GM23338 (cell line): ENCODE measurements around the gene MTURN. TPM values are rescaled to one million over a fixed set of nuclear protein-coding genes. Genes with fewer than 3 reads are reported as not detected.

Experiments
- ATAC-seq: fragments of 200-7000 bp; cut with Tn5 transposase; 3 replicates; pipeline ENCODE4 v1.9.1; 2020
- DNase-seq: peaks from one replicate; pipeline ENCODE4 v3.0.0-alpha.2; 2015; ENCODE audit warnings: low spot score
- H2AFZ ChIP-seq: fragments of 200-600 bp; sonication (generic); 2 replicates; pipeline ENCODE4 v1.8.0; 2016; ENCODE audit warnings: antibody characterized with exemption, mild to moderate bottlenecking, moderate library complexity
- H3F3A ChIP-seq: fragments of 200-600 bp; sonication (generic); replicated peaks from 2 replicates; pipeline ENCODE4 v1.8.0; 2017; ENCODE audit warnings: antibody characterized with exemption, mixed run types, low read depth
- H3K27ac ChIP-seq: fragments of 200-600 bp; sonication (generic); 2 replicates; pipeline ENCODE4 v1.6.1; 2016; ENCODE audit warnings: low read depth
- H3K27me3 ChIP-seq: fragments of 200-600 bp; sonication (generic); 2 replicates; pipeline ENCODE4 v1.8.0; 2016; ENCODE audit warnings: mild to moderate bottlenecking, mixed run types, moderate library complexity; ENCODE audit not compliant: insufficient read depth
- H3K36me3 ChIP-seq: fragments of 200-600 bp; sonication (generic); 2 replicates; pipeline ENCODE4 v1.8.0; 2016; ENCODE audit warnings: mild to moderate bottlenecking; ENCODE audit not compliant: insufficient read depth
- H3K4me1 ChIP-seq: fragments of 200-600 bp; sonication (generic); 2 replicates; pipeline ENCODE4 v1.8.0; 2016; ENCODE audit warnings: mild to moderate bottlenecking, moderate library complexity; ENCODE audit not compliant: insufficient read depth
- H3K4me2 ChIP-seq: fragments of 200-600 bp; sonication (generic); 2 replicates; pipeline ENCODE4 v1.7.1; 2017; ENCODE audit warnings: mixed run types
- H3K4me3 ChIP-seq: fragments of 200-600 bp; sonication (generic); 2 replicates; pipeline ENCODE4 v1.6.1; 2016; ENCODE audit warnings: mixed run types
- H3K79me2 ChIP-seq: fragments of 200-600 bp; sonication (generic); replicated peaks from 2 replicates; pipeline ENCODE4 v1.8.0; 2017; ENCODE audit warnings: mild to moderate bottlenecking; ENCODE audit not compliant: insufficient read depth
- H3K9me2 ChIP-seq: fragments of 200-600 bp; sonication (generic); 2 replicates; pipeline ENCODE4 v1.8.0; 2017; ENCODE audit not compliant: insufficient read depth
- H4K20me1 ChIP-seq: fragments of 200-600 bp; sonication (generic); replicated peaks from 2 replicates; pipeline ENCODE4 v1.8.0; 2017; ENCODE audit warnings: mild to moderate bottlenecking; ENCODE audit not compliant: insufficient read depth
- H3K27ac Mint-ChIP-seq: 2 replicates; pipeline ENCODE4 v1.8.0; 2020; ENCODE audit warnings: inconsistent platforms, mild to moderate bottlenecking, moderate library complexity, mixed read lengths
- H3K27me3 Mint-ChIP-seq: 3 replicates; pipeline ENCODE4 v1.8.0; 2022; ENCODE audit warnings: low read depth, mild to moderate bottlenecking, moderate library complexity, mixed read lengths, inconsistent platforms; ENCODE audit not compliant: insufficient read depth, poor library complexity
- H3K36me3 Mint-ChIP-seq: 3 replicates; pipeline ENCODE4 v1.8.0; 2021; ENCODE audit warnings: low read depth, mild to moderate bottlenecking, inconsistent platforms, moderate library complexity, mixed read lengths
- H3K4me1 Mint-ChIP-seq: 3 replicates; pipeline ENCODE4 v1.8.0; 2020; ENCODE audit warnings: mild to moderate bottlenecking, inconsistent platforms, mixed read lengths
- H3K4me3 Mint-ChIP-seq: 3 replicates; pipeline ENCODE4 v1.8.0; 2021; ENCODE audit warnings: moderate library complexity, mild to moderate bottlenecking, inconsistent platforms, mixed read lengths
- H3K9me3 Mint-ChIP-seq: 3 replicates; pipeline ENCODE4 v1.8.0; 2020; ENCODE audit warnings: moderate library complexity, mild to moderate bottlenecking, inconsistent platforms, mixed read lengths
- EZH2 ChIP-seq: fragments of 200-600 bp; sonication (generic); IDR thresholded peaks from one replicate; pipeline ENCODE4 v1.8.0; 2017; ENCODE audit warnings: antibody characterized with exemption, mild to moderate bottlenecking, low read depth; ENCODE audit not compliant: unreplicated experiment
- EZH2phosphoT487 ChIP-seq: fragments of 200-600 bp; sonication (generic); IDR thresholded peaks from one replicate; pipeline ENCODE4 v1.8.1; 2018; ENCODE audit warnings: antibody characterized with exemption; ENCODE audit not compliant: unreplicated experiment
- JUNB ChIP-seq: IDR thresholded peaks from one replicate; pipeline ENCODE4 v1.6.1; 2016; ENCODE audit warnings: antibody characterized with exemption; ENCODE audit not compliant: unreplicated experiment
- NANOG ChIP-seq: IDR thresholded peaks from 2 replicates; pipeline ENCODE4 v1.6.1; 2016; ENCODE audit warnings: antibody characterized with exemption, borderline replicate concordance
- POLR2AphosphoS5 ChIP-seq: IDR thresholded peaks from 2 replicates; pipeline ENCODE4 v1.6.1; 2016; ENCODE audit warnings: antibody characterized with exemption, low read depth
- STAT1 ChIP-seq: IDR thresholded peaks from one replicate; pipeline ENCODE4 v1.6.1; 2016; ENCODE audit warnings: antibody characterized with exemption; ENCODE audit not compliant: unreplicated experiment
- ZNF331 ChIP-seq: fragments of 250-450 bp; sonication (Bioruptor Pico); IDR thresholded peaks from 2 replicates; pipeline ENCODE4 v1.5.0; 2020; ENCODE audit warnings: low read depth, mild to moderate bottlenecking, moderate library complexity
- polyA plus RNA-seq: library from polyadenylated mRNA; unstranded; fragments of >200 nt; fragmentation: Nextera tagmentation; extraction: Ambion mirVana; gene quantifications from 2 replicates; pipeline ENCODE4 v1.2.1, GENCODE V29; 2016
- total RNA-seq: library from RNA; depleted of rRNA; stranded (reverse); fragments of >200 nt; shearing (Covaris generic); gene quantifications from 2 replicates; pipeline ENCODE4 v1.2.3, GENCODE V29; 2014
- TF ChIP-seq, protein P1 (sequence below): fragments of 250-450 bp; sonication (Bioruptor Pico); IDR thresholded peaks from 2 replicates; pipeline ENCODE4 v1.5.0; 2020; ENCODE audit warnings: mild to moderate bottlenecking, moderate library complexity
- TF ChIP-seq, protein P2 (sequence below): IDR thresholded peaks from 2 replicates; pipeline ENCODE4 v1.6.1; 2016; ENCODE audit warnings: antibody characterized with exemption
- TF ChIP-seq, protein P3 (sequence below), 2 experiments: fragments of 200-600 bp in 1 of 2; sonication (generic) in 1 of 2; conservative IDR thresholded peaks; 2 replicates each; pipeline versions ENCODE4 v1.5.1 to v1.6.1; 2016 to 2017; ENCODE audit warnings: antibody characterized with exemption in 2 of 2, low read depth in 2 of 2, mild to moderate bottlenecking in 2 of 2, moderate library complexity in 1 of 2

Gene MTURN
- total and polyA plus RNA-seq, 2 experiments from 2014 or later = 3.1 to 8.7 TPM

DNA sequence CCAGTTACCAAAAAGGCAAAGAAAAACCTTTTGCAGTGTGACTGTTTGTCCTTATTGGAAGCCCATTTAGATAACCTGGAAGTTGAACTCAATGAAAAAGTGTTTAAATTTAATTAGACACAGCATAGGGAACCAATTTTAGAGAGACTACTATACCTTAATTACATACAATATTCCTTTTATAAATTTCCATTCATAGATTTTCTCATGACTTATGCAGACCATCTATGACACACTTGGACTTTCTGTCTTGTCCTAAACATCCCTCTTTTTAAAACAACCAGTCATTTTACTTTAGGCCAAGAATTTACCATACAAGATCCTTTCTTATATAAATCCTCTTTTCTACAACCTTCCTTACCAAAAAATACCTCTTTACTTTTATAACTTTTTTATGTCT, 61.6 kb downstream of the MTURN start:
- Histone ChIP-seq H3K4me2 (no peak overlapping the region), H4K20me1 (no peaks in the 10 kb centered on the region), H3K36me3 (no peaks in the 10 kb centered on the region), H3K27ac (no peak overlapping the region), H3K79me2 (no peaks in the 10 kb centered on the region), H3K4me3 (no peak overlapping the region), H3K4me1 (no peaks in the 10 kb centered on the region), H3K9me2 (no peaks in the 10 kb centered on the region), H3K27me3 (no peaks in the 10 kb centered on the region), H3F3A (no peaks in the 10 kb centered on the region), H2AFZ (no peak overlapping the region)
- Mint-ChIP-seq H3K4me1 (no peaks in the 10 kb centered on the region), H3K36me3 (peaks cover 48% of the 10 kb centered on the region), H3K27me3 (peaks cover 8% of the 10 kb centered on the region), H3K4me3 (no peak overlapping the region), H3K27ac (no peak overlapping the region), H3K9me3 (peaks cover 62% of the 10 kb centered on the region)
- no peak for ATAC-seq
- DNase-seq = peak; percentile 28
- TF ChIP-seq ZNF331 (CRISPR knock-in tag) = no peak

DNA sequence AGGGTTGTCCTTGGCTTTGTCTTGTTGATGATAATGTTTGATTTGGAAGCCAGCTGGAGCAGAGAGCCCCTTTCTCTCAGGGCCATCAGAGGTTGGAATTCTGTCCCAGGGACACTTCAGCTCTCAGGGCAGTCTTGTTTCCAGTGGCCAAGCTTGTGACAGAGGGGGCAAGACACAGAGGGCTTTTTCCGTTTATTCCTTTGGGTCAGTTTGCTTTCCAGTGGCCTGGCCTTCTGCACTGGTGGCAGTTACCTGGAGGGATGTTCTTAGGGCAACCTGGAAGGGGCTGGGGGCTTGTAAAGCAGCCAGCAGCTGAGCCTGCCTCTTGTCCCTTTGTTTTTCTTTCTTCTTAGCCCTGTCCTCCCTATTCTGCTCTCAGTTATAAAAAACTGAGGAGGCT, 62.7 kb downstream of the MTURN start:
- peaks cover 57% of the 10 kb centered on the region for H3K9me3 Mint-ChIP-seq
- H3K4me3 Mint-ChIP-seq = no peak overlapping the region
- peaks cover 8% of the 10 kb centered on the region for H3K27me3 Mint-ChIP-seq
- TF ChIP-seq ZNF331 (CRISPR knock-in tag) (no peak), POLR2AphosphoS5 (no peak), NANOG (no peak), STAT1 (no peak), EZH2 (no peak), JUNB (no peak), EZH2phosphoT487 (no peak)
- TF ChIP-seq, protein P1, sequence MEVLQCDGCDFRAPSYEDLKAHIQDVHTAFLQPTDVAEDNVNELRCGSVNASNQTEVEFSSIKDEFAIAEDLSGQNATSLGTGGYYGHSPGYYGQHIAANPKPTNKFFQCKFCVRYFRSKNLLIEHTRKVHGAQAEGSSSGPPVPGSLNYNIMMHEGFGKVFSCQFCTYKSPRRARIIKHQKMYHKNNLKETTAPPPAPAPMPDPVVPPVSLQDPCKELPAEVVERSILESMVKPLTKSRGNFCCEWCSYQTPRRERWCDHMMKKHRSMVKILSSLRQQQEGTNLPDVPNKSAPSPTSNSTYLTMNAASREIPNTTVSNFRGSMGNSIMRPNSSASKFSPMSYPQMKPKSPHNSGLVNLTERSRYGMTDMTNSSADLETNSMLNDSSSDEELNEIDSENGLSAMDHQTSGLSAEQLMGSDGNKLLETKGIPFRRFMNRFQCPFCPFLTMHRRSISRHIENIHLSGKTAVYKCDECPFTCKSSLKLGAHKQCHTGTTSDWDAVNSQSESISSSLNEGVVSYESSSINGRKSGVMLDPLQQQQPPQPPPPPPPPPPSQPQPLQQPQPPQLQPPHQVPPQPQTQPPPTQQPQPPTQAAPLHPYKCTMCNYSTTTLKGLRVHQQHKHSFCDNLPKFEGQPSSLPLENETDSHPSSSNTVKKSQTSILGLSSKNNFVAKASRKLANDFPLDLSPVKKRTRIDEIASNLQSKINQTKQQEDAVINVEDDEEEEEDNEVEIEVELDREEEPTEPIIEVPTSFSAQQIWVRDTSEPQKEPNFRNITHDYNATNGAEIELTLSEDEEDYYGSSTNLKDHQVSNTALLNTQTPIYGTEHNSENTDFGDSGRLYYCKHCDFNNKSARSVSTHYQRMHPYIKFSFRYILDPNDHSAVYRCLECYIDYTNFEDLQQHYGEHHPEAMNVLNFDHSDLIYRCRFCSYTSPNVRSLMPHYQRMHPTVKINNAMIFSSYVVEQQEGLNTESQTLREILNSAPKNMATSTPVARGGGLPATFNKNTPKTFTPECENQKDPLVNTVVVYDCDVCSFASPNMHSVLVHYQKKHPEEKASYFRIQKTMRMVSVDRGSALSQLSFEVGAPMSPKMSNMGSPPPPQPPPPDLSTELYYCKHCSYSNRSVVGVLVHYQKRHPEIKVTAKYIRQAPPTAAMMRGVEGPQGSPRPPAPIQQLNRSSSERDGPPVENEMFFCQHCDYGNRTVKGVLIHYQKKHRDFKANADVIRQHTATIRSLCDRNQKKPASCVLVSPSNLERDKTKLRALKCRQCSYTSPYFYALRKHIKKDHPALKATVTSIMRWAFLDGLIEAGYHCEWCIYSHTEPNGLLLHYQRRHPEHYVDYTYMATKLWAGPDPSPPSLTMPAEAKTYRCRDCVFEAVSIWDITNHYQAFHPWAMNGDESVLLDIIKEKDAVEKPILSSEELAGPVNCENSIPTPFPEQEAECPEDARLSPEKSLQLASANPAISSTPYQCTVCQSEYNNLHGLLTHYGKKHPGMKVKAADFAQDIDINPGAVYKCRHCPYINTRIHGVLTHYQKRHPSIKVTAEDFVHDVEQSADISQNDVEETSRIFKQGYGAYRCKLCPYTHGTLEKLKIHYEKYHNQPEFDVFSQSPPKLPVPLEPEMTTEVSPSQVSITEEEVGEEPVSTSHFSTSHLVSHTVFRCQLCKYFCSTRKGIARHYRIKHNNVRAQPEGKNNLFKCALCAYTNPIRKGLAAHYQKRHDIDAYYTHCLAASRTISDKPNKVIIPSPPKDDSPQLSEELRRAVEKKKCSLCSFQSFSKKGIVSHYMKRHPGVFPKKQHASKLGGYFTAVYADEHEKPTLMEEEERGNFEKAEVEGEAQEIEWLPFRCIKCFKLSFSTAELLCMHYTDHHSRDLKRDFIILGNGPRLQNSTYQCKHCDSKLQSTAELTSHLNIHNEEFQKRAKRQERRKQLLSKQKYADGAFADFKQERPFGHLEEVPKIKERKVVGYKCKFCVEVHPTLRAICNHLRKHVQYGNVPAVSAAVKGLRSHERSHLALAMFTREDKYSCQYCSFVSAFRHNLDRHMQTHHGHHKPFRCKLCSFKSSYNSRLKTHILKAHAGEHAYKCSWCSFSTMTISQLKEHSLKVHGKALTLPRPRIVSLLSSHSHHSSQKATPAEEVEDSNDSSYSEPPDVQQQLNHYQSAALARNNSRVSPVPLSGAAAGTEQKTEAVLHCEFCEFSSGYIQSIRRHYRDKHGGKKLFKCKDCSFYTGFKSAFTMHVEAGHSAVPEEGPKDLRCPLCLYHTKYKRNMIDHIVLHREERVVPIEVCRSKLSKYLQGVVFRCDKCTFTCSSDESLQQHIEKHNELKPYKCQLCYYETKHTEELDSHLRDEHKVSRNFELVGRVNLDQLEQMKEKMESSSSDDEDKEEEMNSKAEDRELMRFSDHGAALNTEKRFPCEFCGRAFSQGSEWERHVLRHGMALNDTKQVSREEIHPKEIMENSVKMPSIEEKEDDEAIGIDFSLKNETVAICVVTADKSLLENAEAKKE (CRISPR knock-in tag) = no peak
- TF ChIP-seq, protein P2, sequence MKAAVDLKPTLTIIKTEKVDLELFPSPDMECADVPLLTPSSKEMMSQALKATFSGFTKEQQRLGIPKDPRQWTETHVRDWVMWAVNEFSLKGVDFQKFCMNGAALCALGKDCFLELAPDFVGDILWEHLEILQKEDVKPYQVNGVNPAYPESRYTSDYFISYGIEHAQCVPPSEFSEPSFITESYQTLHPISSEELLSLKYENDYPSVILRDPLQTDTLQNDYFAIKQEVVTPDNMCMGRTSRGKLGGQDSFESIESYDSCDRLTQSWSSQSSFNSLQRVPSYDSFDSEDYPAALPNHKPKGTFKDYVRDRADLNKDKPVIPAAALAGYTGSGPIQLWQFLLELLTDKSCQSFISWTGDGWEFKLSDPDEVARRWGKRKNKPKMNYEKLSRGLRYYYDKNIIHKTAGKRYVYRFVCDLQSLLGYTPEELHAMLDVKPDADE = no peak
- TF ChIP-seq, protein P3, sequence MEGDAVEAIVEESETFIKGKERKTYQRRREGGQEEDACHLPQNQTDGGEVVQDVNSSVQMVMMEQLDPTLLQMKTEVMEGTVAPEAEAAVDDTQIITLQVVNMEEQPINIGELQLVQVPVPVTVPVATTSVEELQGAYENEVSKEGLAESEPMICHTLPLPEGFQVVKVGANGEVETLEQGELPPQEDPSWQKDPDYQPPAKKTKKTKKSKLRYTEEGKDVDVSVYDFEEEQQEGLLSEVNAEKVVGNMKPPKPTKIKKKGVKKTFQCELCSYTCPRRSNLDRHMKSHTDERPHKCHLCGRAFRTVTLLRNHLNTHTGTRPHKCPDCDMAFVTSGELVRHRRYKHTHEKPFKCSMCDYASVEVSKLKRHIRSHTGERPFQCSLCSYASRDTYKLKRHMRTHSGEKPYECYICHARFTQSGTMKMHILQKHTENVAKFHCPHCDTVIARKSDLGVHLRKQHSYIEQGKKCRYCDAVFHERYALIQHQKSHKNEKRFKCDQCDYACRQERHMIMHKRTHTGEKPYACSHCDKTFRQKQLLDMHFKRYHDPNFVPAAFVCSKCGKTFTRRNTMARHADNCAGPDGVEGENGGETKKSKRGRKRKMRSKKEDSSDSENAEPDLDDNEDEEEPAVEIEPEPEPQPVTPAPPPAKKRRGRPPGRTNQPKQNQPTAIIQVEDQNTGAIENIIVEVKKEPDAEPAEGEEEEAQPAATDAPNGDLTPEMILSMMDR (conservative IDR thresholded peaks at IDR 0.05; ENCODE audit: low read depth in 2 of 2) = no peak
- no peaks in the 10 kb centered on the region for H3K4me1 Mint-ChIP-seq
- no peaks in the 10 kb centered on the region for H3K27me3 ChIP-seq
- H3K9me2 ChIP-seq = 0 out of 2 replicates have a peak, but pooled peaks cover 2% of the 10 kb centered on the region
- no peaks in the 10 kb centered on the region for H3K4me1 ChIP-seq
- DNase-seq (no peak), ATAC-seq (no peak)
- no peak overlapping the region for H3K27ac ChIP-seq
- no peaks in the 10 kb centered on the region for H4K20me1 ChIP-seq
- no peak overlapping the region for H3K4me2 ChIP-seq
- no peak overlapping the region for H3K27ac Mint-ChIP-seq
- no peaks in the 10 kb centered on the region for H3F3A ChIP-seq
- no peaks in the 10 kb centered on the region for H3K36me3 ChIP-seq
- H3K79me2 ChIP-seq = no peaks in the 10 kb centered on the region
- H2AFZ ChIP-seq = no peak overlapping the region
- H3K36me3 Mint-ChIP-seq = peaks cover 45% of the 10 kb centered on the region
- no peak overlapping the region for H3K4me3 ChIP-seq
